KBM-7 (cell line): Measurements from ENCODE around the gene GRIA4.
A peak's percentile ranks its signal among the peaks of the same experiment; 100 is the strongest.

Experiments
- DNase-seq: peaks from one replicate; pipeline ENCODE4 v3.0.0-alpha.2; 2015
- in situ Hi-C: fragments of 300-500 bp; cut with MboI; formaldehyde crosslinking; loops from 2 replicates; pipeline ENCODE4 v1.14.3; 2020; ENCODE audit warnings: low sequenced_read_pairs, low pct_unique_long_range_greater_than_20kb, mixed read lengths

GRIA4 gene

GRCh38 chr11:105609832-105610781 is at the start of gene GRIA4:
GRIA4 (plus strand) TSS chr11:105610073; CDS start chr11:105610998, 925 bp downstream.
- in situ Hi-C loops, result no loop called here
- no peak for DNase-seq

- in situ Hi-C loops, result no loop called here
- no peak for DNase-seq
Measured at GRCh38 chr11:105573091-105573490, 36.8 kb upstream of the GRIA4 start.

GRCh38 chr11:105574974-105575373 is 34.9 kb upstream of the GRIA4 start:
- in situ Hi-C loops, result no loop called here
- no peak for DNase-seq

- DNase-seq, result no peak
- in situ Hi-C loops, result no loop called here
Measured at GRCh38 chr11:105577641-105578040, 32.2 kb upstream of the GRIA4 start.

- no peak for DNase-seq
- in situ Hi-C loops, result no loop called here
Measured at GRCh38 chr11:105579111-105579510, 30.8 kb upstream of the GRIA4 start.

- no peak for DNase-seq
- in situ Hi-C loops, result no loop called here
Measured at GRCh38 chr11:105582497-105582896, 27.4 kb upstream of the GRIA4 start.

GRCh38 chr11:105588001-105588400 is 21.9 kb upstream of the GRIA4 start:
- in situ Hi-C loops, result no loop called here
- no peak for DNase-seq

GRCh38 chr11:105589346-105589745 is 20.5 kb upstream of the GRIA4 start:
- in situ Hi-C loops, result no loop called here
- no peak for DNase-seq

GRCh38 chr11:105592035-105592434 is 17.8 kb upstream of the GRIA4 start:
- DNase-seq, result no peak
- in situ Hi-C loops, result no loop called here

GRCh38 chr11:105598371-105598770 is 11.5 kb upstream of the GRIA4 start:
- in situ Hi-C loops, result no loop called here
- no peak for DNase-seq

GRCh38 chr11:105603156-105603555 is 6.7 kb upstream of the GRIA4 start:
- no peak for DNase-seq
- in situ Hi-C loops, result no loop called here

GRCh38 chr11:105609341-105609781 is 512 bp upstream of the GRIA4 start:
- in situ Hi-C loops, result no loop called here
- DNase-seq, result peak; percentile 3

GRCh38 chr11:105610871-105611571 is 1.1 kb downstream of the GRIA4 start:
- DNase-seq, result no peak
- in situ Hi-C loops, result no loop called here

- DNase-seq, result no peak
- in situ Hi-C loops, result no loop called here
Measured at GRCh38 chr11:105611572-105612441, 1.9 kb downstream of the GRIA4 start.

- in situ Hi-C loops, result no loop called here
- DNase-seq, result no peak
Measured at GRCh38 chr11:105612771-105613170, 2.9 kb downstream of the GRIA4 start.

- DNase-seq, result no peak
- in situ Hi-C loops, result no loop called here
Measured at GRCh38 chr11:105613183-105613582, 3.3 kb downstream of the GRIA4 start.

GRCh38 chr11:105618343-105618955 is 8.6 kb downstream of the GRIA4 start:
- DNase-seq, result no peak
- in situ Hi-C loops, result no loop called here

GRCh38 chr11:105619556-105619955 is 9.7 kb downstream of the GRIA4 start:
- in situ Hi-C loops, result no loop called here

GRCh38 chr11:105622016-105622415 is 12.1 kb downstream of the GRIA4 start:
- no peak for DNase-seq
- in situ Hi-C loops, result no loop called here

More at GRCh38 chr11:105619556-105619955, 9.7 kb downstream of the GRIA4 start:
- no peak for DNase-seq
